HCT116 (cell line): ENCODE data around the gene ZFP36. TPM values are rescaled to one million over a fixed set of nuclear protein-coding genes. Genes with fewer than 3 reads are reported as not detected.

Source experiments
- ATAC-seq: fragments of 200-7000 bp; cut with Tn5 transposase; 2 replicates; pipeline ENCODE4 v1.9.1; 2020; ENCODE audit warnings: mild to moderate bottlenecking, moderate library complexity
- BruUV-seq: library from RNA; stranded (reverse); fragments of 400-500 nt; replicated peaks from 2 replicates; lab custom pipeline; 2021; lab: Mats Ljungman, UMichigan
- CTCF ChIA-PET: fragments of 300-600 bp; sonication (Branson Sonifier 250); formaldehyde crosslinking; loops from one replicate; lab custom pipeline; 2021; ENCODE audit warnings: antibody characterized with exemption; lab: Charles Lee
- POLR2A ChIA-PET: fragments of 300-600, 350-600 bp; sonication (Branson Sonifier 250); formaldehyde crosslinking; loops from one replicate; lab custom pipeline; 2021; ENCODE audit warnings: antibody characterized with exemption; lab: Charles Lee
- RAD21 ChIA-PET, 2 experiments: fragments of 300-600 bp; sonication (Branson Sonifier 250); formaldehyde crosslinking; loops; one replicate each; lab custom pipeline; 2023; ENCODE audit warnings: low total read pairs in 2 of 2; ENCODE audit not compliant: uncharacterized antibody in 2 of 2, unreplicated experiment in 2 of 2, low non-redundant PET in 1 of 2; lab: Charles Lee
- DNase-seq: peaks from one replicate; pipeline ENCODE4 v3.0.0-alpha.2; 2010; ENCODE audit warnings: low read depth, low spot score
- H2AFZ ChIP-seq: fragments of 200-600 bp; shearing (Covaris generic), sonication (generic); 2 replicates; pipeline ENCODE4 v1.6.1; 2017; ENCODE audit warnings: low read depth, mixed run types, mixed read lengths, antibody characterized with exemption, low read length; ENCODE audit not compliant: poor library complexity, severe bottlenecking
- H3K27ac ChIP-seq: 2 replicates; pipeline ENCODE4 v1.5.1; 2012; ENCODE audit warnings: low read depth, low read length
- H3K27me3 ChIP-seq: fragments of 200-600 bp; sonication (generic); 2 replicates; pipeline ENCODE4 v1.6.1; 2016; ENCODE audit warnings: mixed run types, low read length, mixed read lengths; ENCODE audit not compliant: insufficient read depth
- H3K36me3 ChIP-seq, 2 experiments: fragments of 200-500 bp in 1 of 2; fragments of 200-600 bp in 1 of 2; sonication (Bioruptor generic) in 1 of 2; sonication (generic) in 1 of 2; 2 replicates each; pipeline versions ENCODE4 v1.5.1 to v1.6.1; 2014 to 2016; ENCODE audit warnings: low read length in 2 of 2, inconsistent platforms in 1 of 2, mixed read lengths in 1 of 2, mixed run types in 1 of 2; ENCODE audit not compliant: insufficient read depth in 2 of 2, control insufficient read depth in 1 of 2
- H3K4me1 ChIP-seq, 2 experiments: fragments of 200-600 bp in 1 of 2; sonication (generic) in 1 of 2; 2 replicates each; pipeline versions ENCODE4 v1.5.1 to v1.6.1; 2012 to 2017; ENCODE audit warnings: low read length in 2 of 2, inconsistent platforms in 1 of 2, mild to moderate bottlenecking in 1 of 2, mixed read lengths in 1 of 2, mixed run types in 1 of 2, moderate library complexity in 1 of 2; ENCODE audit not compliant: insufficient read depth in 2 of 2, control insufficient read depth in 1 of 2
- H3K4me2 ChIP-seq: fragments of 200-600 bp; sonication (generic); 2 replicates; pipeline ENCODE4 v1.6.1; 2017; ENCODE audit warnings: mixed run types, low read length, mixed read lengths
- H3K4me3 ChIP-seq, 2 experiments: fragments of 200-600 bp in 1 of 2; sonication (generic) in 1 of 2; replicated peaks in 1 of 2; 2 replicates each; pipeline ENCODE4 v1.5.1; 2011 to 2016; ENCODE audit warnings: low read length in 2 of 2, control low read depth in 1 of 2, low read depth in 1 of 2, mild to moderate bottlenecking in 1 of 2, mixed read lengths in 1 of 2, mixed run types in 1 of 2
- H3K79me2 ChIP-seq: fragments of 200-600 bp; sonication (generic); 2 replicates; pipeline ENCODE4 v1.6.1; 2017; ENCODE audit warnings: mild to moderate bottlenecking, mixed run types, low read length, moderate library complexity, mixed read lengths; ENCODE audit not compliant: insufficient read depth
- H3K9ac ChIP-seq: fragments of 200-600 bp; sonication (generic); 2 replicates; pipeline ENCODE4 v1.6.1; 2016; ENCODE audit warnings: low read length, mixed read lengths
- H3K9me2 ChIP-seq: fragments of 200-600 bp; sonication (generic), shearing (Covaris generic); 2 replicates; pipeline ENCODE4 v1.6.1; 2017; ENCODE audit warnings: mixed run types, mild to moderate bottlenecking, moderate library complexity; ENCODE audit not compliant: insufficient read depth
- H3K9me3 ChIP-seq, 2 experiments: fragments of 200-500 bp in 1 of 2; fragments of 200-600 bp in 1 of 2; sonication (Bioruptor generic) in 1 of 2; sonication (generic) in 1 of 2; 2 replicates each; pipeline ENCODE4 v1.6.1; 2014 to 2017; ENCODE audit warnings: low read length in 2 of 2, mixed read lengths in 2 of 2, inconsistent platforms in 1 of 2, low read depth in 1 of 2, mild to moderate bottlenecking in 1 of 2, mixed run types in 1 of 2, moderate library complexity in 1 of 2; ENCODE audit not compliant: control insufficient read depth in 1 of 2, insufficient read depth in 1 of 2
- H4K20me1 ChIP-seq: fragments of 200-600 bp; sonication (generic), shearing (Covaris generic); 2 replicates; pipeline ENCODE4 v1.6.1; 2017; ENCODE audit warnings: mixed run types, mild to moderate bottlenecking, moderate library complexity; ENCODE audit not compliant: insufficient read depth
- CBX3 ChIP-seq: IDR thresholded peaks from 2 replicates; pipeline ENCODE4 v1.6.1; 2012; ENCODE audit warnings: low read depth
- EGR1 ChIP-seq: IDR thresholded peaks from 2 replicates; pipeline ENCODE4 v1.6.1; 2012; ENCODE audit warnings: low read depth
- ELF1 ChIP-seq: IDR thresholded peaks from 2 replicates; pipeline ENCODE4 v1.6.1; 2012; ENCODE audit warnings: low read depth, borderline replicate concordance
- EZH2 ChIP-seq: fragments of 200-600 bp; sonication (generic); IDR thresholded peaks from 2 replicates; pipeline ENCODE4 v1.6.1; 2017; ENCODE audit warnings: antibody characterized with exemption, mixed run types
- JUND ChIP-seq: IDR thresholded peaks from 2 replicates; pipeline ENCODE4 v1.6.1; 2012
- POLR2A ChIP-seq: IDR thresholded peaks from 2 replicates; pipeline ENCODE4 v1.7.0; 2011; ENCODE audit warnings: borderline replicate concordance; ENCODE audit not compliant: insufficient read depth, insufficient read length; ENCODE audit errors: extremely low read depth
- POLR2AphosphoS5 ChIP-seq: IDR thresholded peaks from 2 replicates; pipeline ENCODE4 v1.6.1; 2011; ENCODE audit warnings: mild to moderate bottlenecking, low read depth, low read length, moderate library complexity
- RAD21 ChIP-seq: IDR thresholded peaks from 2 replicates; pipeline ENCODE4 v1.6.1; 2012; ENCODE audit warnings: low read depth, mild to moderate bottlenecking
- SIN3A ChIP-seq: IDR thresholded peaks from 2 replicates; pipeline ENCODE4 v1.6.1; 2012; ENCODE audit warnings: low read depth
- SP1 ChIP-seq: IDR thresholded peaks from 2 replicates; pipeline ENCODE4 v1.6.1; 2012; ENCODE audit warnings: low read depth
- SRF ChIP-seq: IDR thresholded peaks from 2 replicates; pipeline ENCODE4 v1.6.1; 2012; ENCODE audit warnings: low read depth
- TCF7L2 ChIP-seq: IDR thresholded peaks from 2 replicates; pipeline ENCODE4 v1.7.0; 2011; ENCODE audit warnings: borderline replicate concordance, inconsistent platforms; ENCODE audit not compliant: insufficient read depth, insufficient read length; ENCODE audit errors: extremely low read depth
- YY1 ChIP-seq: IDR thresholded peaks from 2 replicates; pipeline ENCODE4 v1.6.1; 2011; ENCODE audit warnings: low read length, low read depth, moderate library complexity, mild to moderate bottlenecking; ENCODE audit not compliant: insufficient replicate concordance; ENCODE audit errors: extremely low read depth
- ZBTB33 ChIP-seq: IDR thresholded peaks from 2 replicates; pipeline ENCODE4 v1.6.1; 2011; ENCODE audit warnings: mild to moderate bottlenecking, low read length, moderate library complexity; ENCODE audit not compliant: insufficient replicate concordance; ENCODE audit errors: extremely low read depth
- ZNF274 ChIP-seq: fragments of 200-500 bp; sonication (Bioruptor generic); IDR thresholded peaks from 2 replicates; pipeline ENCODE4 v1.6.1; 2014; ENCODE audit warnings: mild to moderate bottlenecking, low read depth, low read length, inconsistent platforms
- intact Hi-C: fragments of 100-400 bp; cut with micrococcal nuclease; formaldehyde crosslinking; loops from 2 replicates; pipeline ENCODE4 v1.10.0; 2022
- total RNA-seq: library from RNA; stranded (reverse); gene quantifications from one replicate; pipeline ENCODE4 v1.2.1, GENCODE V29; 2021; ENCODE audit not compliant: unreplicated experiment
- TF ChIP-seq, protein P1 (sequence below): IDR thresholded peaks from 2 replicates; pipeline ENCODE4 v1.6.1; 2012

The ZFP36 gene
- total RNA-seq, 1 experiment from 2014 or later: 131 TPM

DNA sequence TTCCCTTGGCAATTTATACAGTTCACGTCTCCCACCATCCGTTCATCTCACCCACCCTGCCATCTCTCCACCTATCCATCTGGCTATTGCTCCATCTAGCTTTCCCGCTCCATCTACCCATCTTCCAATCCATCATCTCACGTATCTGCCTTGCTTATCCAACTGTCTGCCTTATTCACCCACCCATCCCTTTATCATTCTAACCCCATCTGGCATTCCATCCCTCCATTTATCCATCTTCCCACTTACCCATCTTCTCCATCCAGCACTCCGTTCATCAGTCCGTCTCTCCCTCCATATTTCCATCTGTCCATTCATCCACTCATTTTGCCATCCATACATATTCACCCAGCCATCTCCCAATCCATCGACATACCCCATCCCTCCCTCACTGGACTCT, 19.1 kb downstream of the ZFP36 start:
- TF ChIP-seq CBX3 (no peak), POLR2AphosphoS5 (no peak), TCF7L2 (no peak), ELF1 (no peak), SRF (no peak), SP1 (no peak), EGR1 (no peak), ZNF274 (no peak), POLR2A (no peak), RAD21 (no peak), SIN3A (no peak), YY1 (no peak), EZH2 (no peak), ZBTB33 (no peak), JUND (no peak)
- TF ChIP-seq, protein P1, sequence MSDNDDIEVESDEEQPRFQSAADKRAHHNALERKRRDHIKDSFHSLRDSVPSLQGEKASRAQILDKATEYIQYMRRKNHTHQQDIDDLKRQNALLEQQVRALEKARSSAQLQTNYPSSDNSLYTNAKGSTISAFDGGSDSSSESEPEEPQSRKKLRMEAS: no peak

More for the DNA sequence above, 19.1 kb downstream of the ZFP36 start:
- no peaks in the 10 kb centered on the region for H3K79me2 ChIP-seq
- ChIA-PET RAD21 (no interaction called here), CTCF (interaction anchor here (0.6 kb wide), 1 partner anchor 303 kb away, joined by 3 read pairs; no protein-coding TSS in a partner anchor), POLR2A (interaction anchor here (6.0 kb wide), 1 partner anchor 10 kb away, joined by 33 read pairs; the partner anchor contains the start of gene RPS16)
- no peak overlapping the region for H2AFZ ChIP-seq
- no peaks in the 10 kb centered on the region for H3K9me2 ChIP-seq
- H3K4me3 ChIP-seq: no peak overlapping the region
- DNase-seq (no peak), ATAC-seq (no peak)
- no peaks in the 10 kb centered on the region for H4K20me1 ChIP-seq
- intact Hi-C loops: no loop called here
- no peak overlapping the region for H3K4me2 ChIP-seq
- H3K9ac ChIP-seq: no peak overlapping the region
- H3K27ac ChIP-seq: no peak overlapping the region
- no TSS peak for BruUV-seq
- H3K9me3 ChIP-seq: no peaks in the 10 kb centered on the region
- no peaks in the 10 kb centered on the region for H3K36me3 ChIP-seq
- H3K27me3 ChIP-seq: no peaks in the 10 kb centered on the region
- H3K4me1 ChIP-seq: peaks cover 33 to 34% of the 10 kb centered on the region in 2 experiments
